HG03280 (cell line): ENCODE results near the gene PKLR.
A peak's percentile ranks its signal among the peaks of the same experiment; 100 is the strongest.
"Not testable (repeated sequence)": the region's sequence is repeated elsewhere in the genome, so short reads cannot be mapped to it uniquely, and the experiment has no call there.

Source experiments
- ATAC-seq: cut with Tn5 transposase; IDR thresholded peaks from one replicate; pipeline ENCODE4 v1.9.1; 2021; ENCODE audit warnings: mild to moderate bottlenecking, moderate library complexity; ENCODE audit not compliant: unreplicated experiment

Gene PKLR

DNA sequence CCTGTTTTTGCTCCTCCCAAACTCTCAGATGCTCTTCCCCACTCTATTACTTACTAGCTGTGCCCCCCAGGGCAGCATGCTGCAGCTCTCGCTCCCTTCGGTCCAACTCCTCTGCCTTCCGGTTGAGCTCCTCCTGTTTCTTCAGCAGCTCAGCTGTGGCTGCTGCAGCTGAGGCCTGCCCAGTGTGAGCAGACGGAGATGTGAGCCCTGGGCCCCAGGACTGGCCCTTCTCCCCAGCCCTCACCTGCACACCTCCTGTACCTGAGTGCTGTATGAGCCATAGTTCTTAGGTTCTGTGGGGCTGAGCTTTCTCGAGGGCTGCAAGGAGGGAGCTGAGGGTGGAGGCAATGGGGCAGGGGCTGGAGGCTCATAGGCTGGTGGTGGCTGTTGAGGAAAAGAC, 41.0 kb downstream of the PKLR start:
- no peak for ATAC-seq

DNA sequence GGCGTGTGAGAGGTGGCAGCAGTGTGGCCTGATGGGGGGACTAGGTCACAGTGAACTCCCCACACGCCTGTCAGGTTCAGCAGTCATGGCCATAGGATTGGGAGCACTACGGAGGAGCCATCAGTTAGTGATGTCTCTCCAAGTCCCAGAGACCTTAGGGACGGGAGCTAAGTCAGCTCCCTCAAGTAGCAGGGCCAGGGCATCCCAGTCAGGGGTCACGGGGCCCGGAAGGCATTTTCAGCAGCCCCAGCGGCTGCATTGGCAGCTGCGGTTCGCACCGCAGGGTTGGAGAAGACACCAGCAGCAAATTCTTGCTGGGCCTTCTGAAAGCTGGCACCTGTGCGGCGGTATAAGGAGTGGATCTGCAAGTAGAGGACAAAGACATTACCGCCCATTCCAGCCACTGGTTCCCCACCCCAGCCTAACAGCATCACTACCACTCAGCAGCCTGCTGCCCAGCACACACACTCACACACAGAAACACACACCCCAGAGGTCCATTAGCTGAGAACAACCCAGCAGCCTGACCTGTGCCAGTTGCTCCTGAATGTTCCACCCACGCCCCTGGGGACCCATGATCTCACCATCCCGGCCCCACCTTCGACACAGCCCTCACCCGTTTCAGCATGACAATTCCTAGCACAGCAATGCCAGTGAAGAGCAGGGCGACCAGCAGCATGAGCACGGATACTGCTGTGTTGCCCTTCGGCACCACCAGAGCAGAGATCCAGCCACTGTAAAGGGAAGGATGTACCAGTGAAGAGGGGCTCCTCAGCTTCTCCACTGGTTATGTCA, 45.0 kb downstream of the PKLR start:
- ATAC-seq: no peak

DNA sequence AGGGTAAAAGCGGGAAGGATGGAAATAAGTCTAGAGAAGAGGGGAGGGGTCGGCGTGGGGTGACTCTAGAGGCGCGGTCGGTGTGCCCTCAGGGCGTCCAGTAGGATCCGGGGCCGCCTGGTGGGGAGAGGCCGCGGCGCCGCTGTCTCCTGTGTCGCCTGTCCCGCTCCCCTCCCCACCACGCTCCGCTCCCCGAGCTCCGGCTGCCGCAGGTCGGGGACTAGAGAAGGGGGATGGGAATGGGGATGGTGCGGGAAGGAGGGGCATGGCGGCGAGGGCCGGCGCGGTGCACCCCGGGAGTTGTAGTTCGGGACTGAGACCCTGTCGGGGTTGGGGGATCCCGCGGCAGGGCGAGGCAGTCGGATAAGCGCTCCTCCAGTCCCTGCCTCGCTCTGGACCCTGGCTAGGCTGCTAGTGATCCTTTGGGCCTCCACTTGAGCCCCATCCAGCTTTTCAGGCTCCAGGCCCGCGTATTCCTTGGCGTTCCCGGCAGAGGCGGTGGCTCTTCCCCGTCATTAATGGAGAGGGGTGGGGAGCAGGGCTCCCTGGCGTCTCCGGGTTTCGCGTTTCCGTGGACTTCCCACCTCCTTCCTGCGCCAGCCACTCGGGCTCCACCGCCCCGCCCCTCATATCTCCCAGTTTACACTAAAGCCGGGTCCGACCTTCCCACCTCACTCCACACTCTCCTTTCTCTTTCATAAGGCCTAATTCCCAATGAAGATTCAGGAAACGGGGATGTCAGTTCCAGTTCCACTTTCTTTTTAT, 45.8 kb downstream of the PKLR start, which contains the start of gene ENTREP3:
ENTREP3 (minus strand) TSS at position 241 of the 765 bp plus-strand sequence. CDS start 606 bp downstream, outside the sequence.
- peak; percentile 53 for ATAC-seq

DNA sequence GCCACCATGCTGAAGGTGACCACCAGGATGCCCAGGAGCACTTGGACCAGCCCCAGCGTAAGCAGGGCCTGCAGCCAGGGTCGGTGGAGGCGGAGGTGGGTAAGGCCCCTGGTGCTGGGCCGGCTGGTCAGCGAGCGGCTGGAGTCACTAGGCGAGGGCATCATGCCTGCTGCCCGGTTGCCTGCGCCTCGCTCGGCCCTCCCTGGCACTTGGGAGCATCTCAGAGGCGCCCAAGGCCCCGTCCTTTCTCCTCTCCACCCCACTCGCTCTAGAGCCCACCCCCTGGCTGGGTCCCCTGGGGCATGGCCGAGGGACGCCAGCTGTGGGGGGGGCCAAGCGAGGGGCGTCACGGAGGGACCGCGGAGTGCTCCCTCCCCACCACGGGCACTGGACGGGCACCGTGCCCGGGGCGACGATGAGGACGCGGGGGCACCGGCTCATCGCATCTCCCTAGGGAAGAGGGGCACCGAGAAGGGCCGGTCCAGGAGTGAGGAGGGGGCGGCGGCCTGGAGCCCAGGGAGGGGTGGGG, 46.5 kb downstream of the PKLR start:
- no peak for ATAC-seq

DNA sequence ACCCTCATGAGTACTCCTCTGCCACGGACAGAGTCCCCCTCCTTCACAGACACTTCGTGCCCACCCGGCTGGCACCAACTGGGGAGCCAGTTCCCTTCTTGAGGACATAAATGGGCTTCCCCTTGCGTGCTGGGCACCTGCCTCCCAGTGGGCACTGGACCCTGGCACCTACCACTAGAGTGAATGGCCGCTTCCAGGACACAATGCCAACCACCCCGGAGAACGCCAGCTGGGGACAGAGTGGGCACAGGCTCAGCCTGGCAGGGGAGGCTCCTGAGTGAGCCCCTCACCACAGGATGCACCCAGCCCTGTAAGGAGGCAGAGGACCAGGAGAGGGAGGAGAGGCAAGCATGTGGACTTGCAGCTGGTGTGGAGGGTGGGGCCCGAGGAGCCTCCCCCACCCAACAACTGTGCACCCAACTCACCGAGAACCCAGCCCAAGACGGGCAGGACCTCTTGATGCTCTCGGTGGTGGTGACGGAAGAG, 47.0 kb downstream of the PKLR start:
- no peak for ATAC-seq

DNA sequence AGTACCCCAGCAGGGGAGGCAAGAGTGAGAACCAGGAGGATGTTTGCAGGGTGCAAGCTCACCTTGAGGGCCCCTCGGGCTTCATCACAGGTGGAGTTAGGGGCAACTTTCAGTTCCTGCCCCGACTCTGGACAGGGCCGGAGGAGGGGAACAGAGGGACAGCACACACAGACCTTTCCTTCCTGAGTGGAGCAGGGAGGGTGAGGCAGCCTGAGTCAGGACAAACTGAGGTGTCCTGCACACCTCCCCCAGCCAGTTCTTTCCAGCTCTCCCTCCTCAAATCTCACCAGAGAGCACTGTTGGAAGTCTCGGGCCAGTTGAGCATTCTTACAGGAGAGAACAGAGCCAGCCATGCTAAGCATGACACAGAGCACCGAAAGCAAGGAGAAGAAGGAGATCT, 47.4 kb downstream of the PKLR start:
- no peak for ATAC-seq

DNA sequence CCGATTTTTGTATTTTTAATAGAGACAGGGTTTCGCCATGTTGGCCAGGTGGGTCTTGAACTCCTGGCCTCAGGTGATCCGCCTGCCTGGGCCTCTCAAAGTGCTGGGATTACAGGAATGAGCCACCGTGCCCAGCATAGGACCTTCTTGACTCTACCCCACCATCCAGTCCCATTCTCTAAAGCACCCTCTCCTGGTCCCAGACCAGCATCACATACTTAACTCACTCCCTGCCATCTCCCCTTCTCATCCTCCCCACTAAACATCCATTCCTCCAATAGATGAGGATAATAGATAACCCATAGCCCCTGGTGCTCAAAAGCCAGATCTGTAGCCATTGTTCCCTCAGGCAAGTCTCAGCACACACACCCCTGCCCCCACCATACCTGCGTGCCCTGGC, 48.0 kb downstream of the PKLR start:
- no peak for ATAC-seq

DNA sequence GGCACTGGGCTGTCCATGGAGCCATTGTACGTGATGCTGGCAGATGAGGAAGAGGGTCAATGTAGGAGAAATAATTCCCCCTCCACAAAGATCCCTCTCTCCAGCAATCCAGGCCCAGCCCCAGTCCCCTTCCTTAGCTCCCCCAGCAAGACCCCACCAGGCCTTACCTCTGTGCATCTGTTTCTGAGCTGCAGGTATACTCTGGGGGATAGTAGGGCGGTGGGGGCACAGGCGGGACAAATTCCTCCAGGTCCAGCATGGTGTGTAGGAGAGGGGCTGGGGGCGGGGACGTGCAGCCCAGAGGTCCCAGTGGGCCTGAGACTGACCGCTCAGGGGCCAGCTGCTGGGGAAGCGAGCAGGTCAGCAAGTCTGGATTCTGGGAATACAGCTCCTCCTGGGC, 49.7 kb downstream of the PKLR start:
- no peak for ATAC-seq

DNA sequence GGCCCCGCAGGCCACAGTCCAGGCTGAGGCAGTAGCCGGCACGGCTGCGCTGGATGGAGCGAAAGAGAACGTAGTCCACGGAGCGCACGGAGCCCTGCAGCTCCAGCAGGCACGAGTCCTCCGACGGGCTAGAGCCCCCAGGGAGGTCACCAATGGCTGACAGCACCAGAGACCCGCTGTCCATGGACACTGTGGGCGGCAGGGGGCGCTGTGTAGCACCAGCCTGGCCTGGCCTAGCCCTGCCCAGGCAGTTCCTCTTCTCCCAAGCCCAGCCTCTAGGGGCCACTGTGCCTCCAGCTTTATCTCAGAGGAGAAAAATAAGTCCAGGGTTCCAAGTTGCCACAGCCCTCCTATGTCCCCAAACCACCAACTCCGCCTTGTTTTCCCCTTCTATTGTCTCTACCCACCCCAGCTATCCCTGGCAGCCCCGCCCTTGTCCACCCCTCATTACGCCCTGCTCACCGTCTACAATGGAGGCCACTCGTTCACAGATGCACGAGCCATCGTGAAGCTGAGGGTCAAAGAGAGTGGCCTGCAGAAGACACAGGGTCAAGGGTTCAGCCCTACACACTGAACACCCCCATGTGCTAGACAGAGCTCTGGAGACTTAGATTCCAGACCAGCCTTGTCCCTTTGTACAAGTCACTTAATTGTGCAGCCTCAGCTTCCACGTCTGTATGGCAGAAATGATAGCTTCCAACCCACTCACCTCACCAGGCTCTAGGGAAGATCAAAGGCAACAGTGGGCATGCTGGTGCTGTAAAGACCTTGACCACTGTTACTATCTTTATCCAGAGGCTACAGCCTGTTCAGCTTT, 50.4 kb downstream of the PKLR start:
- peak; percentile 83 for ATAC-seq

DNA sequence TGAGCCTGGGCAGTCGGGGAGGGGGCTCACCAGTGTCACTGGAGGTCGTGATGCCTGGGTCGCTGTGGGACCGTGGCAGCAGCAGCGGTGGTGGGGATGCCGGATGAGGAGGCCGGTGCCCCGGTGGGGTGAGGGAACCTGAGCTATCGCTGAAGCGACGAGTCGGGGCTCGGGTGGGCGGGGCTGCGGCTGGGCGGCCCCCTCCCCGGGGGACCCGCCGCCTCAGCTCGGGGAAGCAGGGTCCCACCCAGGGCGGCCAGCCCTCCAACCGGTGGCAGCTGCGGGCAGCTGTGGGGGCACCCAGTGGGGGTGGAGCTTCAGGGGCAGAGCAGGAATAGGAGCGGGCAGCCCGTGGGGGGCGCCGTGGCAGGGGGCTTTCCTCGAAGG, 51.0 kb downstream of the PKLR start:
- peak; percentile 4 for ATAC-seq

DNA sequence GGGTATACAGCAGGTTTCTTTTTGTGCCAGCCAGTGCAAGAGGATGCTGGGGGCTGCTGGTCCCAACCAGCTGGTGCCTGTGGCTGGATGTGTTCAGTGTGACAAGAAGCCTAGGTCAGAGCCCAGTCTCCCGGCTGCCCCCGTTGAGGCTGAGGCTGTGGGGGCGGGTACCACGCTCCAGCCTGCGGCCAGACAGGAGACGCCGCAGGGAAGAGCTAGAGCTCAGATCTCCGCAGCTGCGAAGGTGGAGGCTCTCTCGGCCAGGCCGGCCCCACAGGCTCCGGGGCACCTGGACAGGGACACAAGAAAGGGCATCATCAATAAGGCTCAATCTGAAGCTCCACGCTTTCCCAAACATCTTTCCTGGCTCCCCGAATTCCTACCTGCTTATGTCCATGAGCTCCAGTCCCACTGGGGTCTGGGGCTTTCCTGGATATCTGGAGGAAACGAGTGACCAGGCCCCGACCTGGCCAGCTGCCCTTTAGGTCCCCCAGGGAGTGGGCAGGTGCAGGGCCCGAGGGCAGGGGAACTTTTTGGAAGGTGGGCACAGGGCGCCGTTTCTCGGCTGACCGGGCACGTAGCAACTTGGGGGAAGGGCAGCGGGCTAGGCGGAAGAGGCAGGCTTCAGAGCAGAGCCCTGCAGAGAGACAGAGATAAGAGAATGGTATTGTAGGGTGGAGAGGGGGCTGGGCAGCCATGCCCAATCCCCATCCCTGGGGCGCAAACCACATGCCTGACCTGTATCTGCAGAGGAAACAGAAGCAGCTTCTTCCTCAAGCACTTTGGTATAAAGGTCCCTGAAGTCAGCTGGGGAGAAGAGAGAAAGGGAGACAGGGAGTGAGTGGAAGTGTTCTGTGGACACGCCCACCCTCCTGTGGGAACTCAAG, 53.3 kb downstream of the PKLR start:
- no peak for ATAC-seq

DNA sequence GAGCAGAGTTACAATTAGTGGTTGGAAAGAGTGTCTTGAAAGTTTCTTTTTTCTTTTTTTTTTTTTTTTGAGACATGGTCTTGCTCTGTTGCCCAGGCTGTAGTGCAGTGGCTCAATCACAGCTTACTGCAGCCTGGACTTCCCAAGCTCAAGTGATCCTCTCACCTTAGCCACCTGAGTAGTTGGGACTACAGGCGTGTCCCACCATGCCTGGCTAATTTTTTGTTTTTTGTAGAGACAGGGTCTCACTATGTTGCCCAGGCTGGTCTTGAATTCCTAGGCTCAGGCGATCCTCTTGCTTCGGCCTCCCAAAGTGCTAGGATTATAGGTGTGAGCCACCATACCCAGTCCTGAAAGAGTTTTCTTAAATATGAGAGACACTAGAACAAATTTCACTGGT, 54.4 kb downstream of the PKLR start:
- ATAC-seq: not testable (repeated sequence)

DNA sequence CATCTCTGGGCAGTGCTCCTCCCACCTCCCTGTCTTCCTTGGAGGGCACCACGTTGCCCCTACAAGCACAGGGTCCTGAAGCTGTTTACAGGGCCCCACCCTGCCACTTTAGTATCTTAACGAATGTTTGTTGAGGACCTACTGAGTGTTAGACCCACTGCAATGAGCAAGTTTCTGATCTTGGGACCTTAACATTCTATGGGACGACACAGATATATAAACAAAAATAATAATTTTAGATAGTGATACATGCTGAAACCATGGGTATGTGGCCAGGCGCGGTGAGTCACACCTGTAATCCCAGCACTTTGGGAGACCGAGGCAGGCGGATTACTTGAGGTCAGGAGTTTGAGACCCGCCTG, 56.1 kb downstream of the PKLR start:
- ATAC-seq: no peak

DNA sequence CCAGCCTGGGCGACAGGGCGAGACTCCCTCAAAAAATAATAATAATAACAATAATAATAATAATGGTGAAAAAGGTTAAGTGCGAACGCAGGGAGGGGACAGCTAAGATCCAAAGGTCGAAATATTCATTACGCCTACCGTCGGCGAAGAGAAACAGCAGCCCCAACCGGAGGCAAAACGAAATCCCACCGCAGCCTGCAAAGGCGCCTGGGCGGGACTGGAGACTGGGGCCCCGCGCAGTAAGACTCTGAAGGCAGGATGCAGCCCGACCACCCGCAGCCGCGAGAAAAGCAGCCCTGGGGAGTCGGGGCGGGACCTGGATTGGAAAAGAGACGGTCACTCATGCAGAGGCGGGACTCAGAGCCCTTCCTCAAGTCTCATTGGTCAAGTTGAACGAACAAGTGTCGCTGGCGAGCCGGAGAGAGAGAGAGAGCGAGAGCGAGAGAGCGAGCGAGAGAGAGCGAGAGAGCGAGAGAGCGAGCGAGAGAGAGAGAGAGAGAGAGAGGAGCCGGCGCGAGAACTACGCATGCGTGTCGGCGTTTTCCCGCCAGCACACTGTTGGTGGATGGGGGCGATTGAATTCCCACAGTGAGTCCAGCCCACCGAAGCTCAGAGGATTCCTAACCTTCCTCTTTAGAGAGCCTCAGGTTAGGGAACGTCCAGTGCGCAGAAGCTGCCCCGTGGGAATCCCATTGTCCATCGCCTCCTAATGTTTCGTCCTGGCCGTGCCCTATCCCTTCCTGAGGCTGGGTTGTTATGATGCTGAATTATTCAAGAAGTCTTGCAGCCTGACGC, 56.7 kb downstream of the PKLR start:
- ATAC-seq: peak; percentile 87

DNA sequence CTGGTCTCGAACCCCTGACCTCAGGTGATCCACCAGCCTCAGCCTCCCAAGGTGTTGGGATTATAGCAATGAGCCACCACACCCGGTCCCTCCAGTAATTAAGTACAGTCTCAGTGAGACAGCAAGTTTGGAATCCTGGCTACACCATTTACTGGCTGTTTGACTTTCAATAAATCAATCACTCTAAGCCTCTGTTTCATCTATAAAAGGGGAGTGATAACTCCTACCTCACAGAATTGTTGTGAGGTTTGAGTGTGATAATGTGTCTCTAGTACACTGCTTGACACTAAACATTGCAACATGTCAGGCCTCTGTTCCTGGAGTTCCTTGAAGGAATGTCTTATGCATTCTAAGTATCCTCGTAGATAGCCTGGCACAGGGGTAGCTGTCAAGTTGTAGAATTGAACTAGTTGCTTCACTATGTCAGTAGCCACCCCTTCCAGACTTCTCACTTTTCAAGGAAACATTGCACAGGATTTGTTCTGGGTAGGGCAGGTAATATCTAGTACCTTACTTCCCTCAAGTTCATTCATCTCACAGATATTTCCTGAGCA, 58.4 kb downstream of the PKLR start:
- no peak for ATAC-seq

DNA sequence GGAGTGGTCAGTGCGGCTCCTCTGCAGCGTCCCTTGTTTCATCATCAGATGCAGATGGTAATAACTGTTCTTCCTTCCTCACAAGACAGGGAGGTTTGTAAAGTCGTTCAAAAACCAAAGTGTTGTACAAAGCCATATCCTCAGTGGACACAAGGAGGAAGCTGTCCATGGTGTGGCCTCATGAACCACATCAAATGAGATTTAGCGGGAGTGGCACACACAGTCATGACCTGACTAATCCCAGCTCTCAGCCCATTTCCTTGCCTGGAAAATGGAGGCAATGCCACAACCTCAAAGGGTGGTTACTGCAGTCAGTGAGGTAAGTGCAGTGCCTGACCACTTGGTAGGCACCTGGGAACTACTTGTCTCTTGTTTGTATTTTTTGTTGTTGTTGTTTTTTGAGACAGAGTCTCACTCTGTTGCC, 59.4 kb downstream of the PKLR start:
- no peak for ATAC-seq

DNA sequence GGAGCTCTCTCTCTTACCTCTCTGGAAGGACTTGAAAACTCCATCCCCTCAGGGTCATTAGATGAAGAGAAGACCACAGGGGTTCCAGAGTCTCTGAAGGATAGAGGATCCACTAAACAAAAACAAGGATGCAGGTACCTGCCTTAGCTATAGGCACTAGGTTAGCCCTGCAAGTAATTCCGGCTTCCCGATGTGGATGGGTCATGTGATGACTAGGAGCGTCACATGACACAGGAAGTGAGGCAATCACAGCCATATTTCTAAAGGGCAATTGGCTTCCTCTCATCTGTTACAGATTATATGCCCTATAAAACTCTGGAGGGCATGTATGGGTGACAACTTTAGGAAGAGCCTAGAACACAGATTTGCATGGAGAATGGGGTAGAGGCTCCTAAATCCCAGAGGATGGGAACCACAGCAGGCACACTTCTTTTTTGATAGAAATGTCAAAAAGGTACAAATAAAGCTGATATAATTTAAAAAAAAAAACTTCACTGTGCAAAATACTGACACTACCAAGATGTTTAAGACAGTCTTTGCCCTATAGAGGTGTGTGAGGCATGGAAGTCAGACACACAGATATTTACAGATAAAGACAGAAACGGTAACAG, 60.1 kb downstream of the PKLR start:
- no peak for ATAC-seq
